Measurements from ENCODE around the gene CCDC192.

GRCh38 chr5:127804886-127805426 lies 101.8 kb downstream of the CCDC192 start:
- TF ChIP-seq CTCF (IDR thresholded peaks at IDR 0.05) (no peak), POLR2A (IDR thresholded peaks at IDR 0.05) (no peak)
